GM19455 (cell line): ENCODE data around the gene IQGAP2.
"Not testable (repeated sequence)": the region's sequence is repeated elsewhere in the genome, so short reads cannot be mapped to it uniquely, and the experiment has no call there.

Experiments used
- ATAC-seq: cut with Tn5 transposase; IDR thresholded peaks from one replicate; pipeline ENCODE4 v1.9.1; 2021; ENCODE audit not compliant: unreplicated experiment

Gene IQGAP2, protein sequence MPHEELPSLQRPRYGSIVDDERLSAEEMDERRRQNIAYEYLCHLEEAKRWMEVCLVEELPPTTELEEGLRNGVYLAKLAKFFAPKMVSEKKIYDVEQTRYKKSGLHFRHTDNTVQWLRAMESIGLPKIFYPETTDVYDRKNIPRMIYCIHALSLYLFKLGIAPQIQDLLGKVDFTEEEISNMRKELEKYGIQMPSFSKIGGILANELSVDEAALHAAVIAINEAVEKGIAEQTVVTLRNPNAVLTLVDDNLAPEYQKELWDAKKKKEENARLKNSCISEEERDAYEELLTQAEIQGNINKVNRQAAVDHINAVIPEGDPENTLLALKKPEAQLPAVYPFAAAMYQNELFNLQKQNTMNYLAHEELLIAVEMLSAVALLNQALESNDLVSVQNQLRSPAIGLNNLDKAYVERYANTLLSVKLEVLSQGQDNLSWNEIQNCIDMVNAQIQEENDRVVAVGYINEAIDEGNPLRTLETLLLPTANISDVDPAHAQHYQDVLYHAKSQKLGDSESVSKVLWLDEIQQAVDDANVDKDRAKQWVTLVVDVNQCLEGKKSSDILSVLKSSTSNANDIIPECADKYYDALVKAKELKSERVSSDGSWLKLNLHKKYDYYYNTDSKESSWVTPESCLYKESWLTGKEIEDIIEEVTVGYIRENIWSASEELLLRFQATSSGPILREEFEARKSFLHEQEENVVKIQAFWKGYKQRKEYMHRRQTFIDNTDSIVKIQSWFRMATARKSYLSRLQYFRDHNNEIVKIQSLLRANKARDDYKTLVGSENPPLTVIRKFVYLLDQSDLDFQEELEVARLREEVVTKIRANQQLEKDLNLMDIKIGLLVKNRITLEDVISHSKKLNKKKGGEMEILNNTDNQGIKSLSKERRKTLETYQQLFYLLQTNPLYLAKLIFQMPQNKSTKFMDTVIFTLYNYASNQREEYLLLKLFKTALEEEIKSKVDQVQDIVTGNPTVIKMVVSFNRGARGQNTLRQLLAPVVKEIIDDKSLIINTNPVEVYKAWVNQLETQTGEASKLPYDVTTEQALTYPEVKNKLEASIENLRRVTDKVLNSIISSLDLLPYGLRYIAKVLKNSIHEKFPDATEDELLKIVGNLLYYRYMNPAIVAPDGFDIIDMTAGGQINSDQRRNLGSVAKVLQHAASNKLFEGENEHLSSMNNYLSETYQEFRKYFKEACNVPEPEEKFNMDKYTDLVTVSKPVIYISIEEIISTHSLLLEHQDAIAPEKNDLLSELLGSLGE (N-terminal part only)

DNA sequence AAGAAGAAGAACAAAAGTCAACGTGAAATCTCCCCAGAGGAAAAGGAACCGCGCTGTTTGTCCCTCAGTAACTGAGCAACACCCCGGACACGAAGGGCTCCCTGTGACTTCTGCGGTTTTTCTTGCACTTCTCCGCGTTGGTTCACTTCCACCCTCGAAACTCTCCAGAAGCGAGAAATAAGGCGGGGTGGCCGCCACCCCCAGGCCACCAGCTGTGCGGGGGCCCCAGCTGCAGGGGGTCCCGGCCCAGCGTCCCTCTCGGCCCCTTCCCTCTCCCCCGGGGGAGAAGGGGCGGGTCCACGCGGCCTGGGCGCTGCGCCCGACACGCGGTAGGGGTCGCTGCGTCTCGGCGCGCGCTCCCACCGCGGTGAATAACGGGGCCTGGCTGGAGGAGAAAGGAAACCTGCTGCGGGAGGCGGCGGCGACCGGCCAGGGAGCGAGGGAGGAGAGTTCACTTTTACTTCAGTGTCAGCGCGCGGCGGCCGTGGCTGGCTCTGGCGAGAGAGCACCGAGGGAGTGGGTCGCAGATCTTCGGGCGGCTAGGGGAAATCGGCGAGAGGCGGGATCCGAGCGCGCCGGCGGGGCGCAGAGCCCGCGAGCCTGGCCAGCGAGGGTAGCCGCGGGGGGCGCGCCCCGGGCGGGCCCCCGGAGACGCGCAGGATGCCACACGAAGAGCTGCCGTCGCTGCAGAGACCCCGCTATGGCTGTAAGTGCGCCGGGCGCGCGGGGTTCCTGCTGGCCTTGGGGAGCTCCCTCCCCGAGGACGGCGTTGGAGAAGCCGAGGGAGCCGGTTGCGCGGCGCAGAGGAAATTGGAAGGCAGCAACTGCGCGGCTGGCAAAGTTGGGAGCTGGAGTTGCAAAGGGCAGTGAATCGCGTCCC lies at the start of gene IQGAP2:
TSS of gene IQGAP2 (plus strand) at position 400 of the 880 bp plus-strand sequence. CDS start at position 661, 261 bp downstream.
- peak; percentile 52 for ATAC-seq

DNA sequence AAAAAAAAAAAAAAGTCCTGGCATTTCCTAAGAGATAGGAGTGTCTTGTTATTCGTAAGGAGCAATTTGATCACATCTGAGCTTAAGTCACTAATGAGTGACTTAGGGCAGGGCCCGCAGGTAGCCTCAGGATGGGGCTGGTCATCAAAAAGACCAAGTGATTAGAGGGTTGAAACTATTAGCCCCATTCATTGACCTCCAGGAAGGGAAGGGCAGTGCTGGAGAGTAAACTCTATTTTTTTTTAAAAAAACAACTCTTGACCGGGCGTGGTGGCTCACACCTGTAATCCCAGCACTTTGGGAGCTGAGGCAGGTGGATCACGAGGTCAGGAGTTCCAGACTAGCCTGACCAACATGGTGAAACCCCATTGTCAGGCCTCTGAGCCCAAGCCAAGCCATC lies 46.2 kb upstream of the IQGAP2 start:
- ATAC-seq = no peak

DNA sequence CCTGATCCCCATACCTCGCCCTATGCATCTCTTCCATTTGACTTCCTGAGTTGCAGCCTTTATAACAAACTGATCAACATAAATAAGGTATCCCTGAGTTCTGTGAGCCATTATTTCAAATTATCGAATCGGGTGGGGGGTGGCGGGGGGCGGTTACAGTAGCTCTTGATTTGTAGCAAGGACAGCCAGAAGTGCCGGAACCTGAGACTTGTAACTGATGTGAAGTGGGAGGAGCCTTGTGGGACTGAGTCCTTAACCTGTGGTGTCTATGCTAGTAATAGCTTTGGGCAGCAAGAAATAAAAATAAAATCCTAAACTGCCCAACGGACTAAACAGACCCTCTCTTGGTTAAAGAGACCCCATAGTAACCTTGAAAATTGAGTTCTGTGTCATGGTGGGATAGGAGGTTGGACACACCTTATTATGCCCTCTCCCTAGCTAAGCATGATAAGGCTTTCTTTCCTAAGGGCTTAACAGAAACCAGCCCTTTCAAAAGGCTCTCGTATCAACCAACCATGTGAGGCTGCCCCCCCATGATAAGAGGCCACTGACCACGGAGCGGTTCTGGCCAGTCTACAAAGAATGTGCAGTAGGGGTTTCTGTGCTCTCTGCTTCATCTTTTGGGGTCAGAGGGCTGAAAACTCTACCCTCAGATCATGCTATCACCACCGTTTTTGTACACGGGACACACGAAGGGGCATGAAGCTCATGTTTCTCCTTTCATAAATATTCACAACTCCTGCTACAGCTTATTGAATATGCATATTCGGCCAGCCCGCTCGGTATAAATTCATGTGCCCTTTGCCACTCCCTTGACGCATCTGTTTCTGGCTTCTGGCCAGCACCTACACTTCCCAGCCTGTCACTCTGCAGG lies 39.5 kb upstream of the IQGAP2 start:
- ATAC-seq = no peak

DNA sequence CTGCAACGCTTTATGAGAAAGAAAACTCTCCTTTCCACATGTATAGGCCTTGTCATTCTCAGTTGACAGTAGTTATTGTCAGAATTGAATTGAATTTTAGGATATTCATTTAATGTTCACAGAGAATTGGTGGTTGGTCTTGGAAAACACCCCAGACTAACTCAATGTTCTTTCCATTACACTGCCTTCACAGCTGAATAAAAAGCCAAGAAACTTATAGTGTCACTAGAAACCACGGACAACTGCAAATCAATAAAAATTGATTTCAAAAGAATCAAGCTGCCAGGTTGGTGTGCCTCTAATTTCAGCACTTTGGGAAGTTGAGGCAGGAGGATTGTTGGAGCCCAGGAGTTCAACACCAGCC lies 38.9 kb upstream of the IQGAP2 start:
- no peak for ATAC-seq

DNA sequence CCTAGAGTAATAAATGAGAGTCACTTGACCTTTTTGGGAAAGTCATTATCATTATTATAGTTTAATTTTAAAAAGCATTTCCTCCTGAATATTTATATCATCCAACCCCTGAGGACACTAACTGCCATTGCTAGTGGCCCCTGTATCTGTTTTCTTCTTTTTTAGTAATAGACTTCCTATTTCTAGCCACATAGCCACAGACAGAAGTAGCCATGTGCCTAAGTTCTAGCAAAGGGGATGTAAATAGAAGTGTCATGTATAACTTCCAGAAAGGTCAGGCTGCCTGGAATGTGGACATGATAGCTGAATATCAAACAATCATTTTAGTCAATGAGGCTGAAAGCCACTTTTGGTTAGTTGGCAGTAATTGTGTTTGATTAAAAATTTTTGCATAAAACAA lies 37.5 kb upstream of the IQGAP2 start:
- no peak for ATAC-seq

DNA sequence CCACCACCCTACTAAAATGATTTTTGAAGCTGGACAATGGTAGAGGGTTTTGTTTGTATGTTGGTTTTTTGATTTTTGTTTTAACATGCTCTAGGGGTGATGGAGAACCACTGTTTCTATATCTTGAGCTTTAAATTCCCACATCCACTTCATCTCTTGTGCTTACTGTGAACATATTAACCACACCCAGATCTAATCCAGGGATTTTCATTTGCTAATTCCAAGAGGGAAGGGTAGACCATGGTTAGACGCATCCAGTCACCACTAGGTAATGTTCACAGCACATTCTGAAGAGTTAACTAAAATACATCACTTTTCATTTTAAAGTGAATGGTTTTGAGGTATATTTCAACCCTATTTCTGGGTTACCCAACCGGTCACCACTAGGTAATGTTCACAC lies 36.5 kb upstream of the IQGAP2 start:
- no peak for ATAC-seq

DNA sequence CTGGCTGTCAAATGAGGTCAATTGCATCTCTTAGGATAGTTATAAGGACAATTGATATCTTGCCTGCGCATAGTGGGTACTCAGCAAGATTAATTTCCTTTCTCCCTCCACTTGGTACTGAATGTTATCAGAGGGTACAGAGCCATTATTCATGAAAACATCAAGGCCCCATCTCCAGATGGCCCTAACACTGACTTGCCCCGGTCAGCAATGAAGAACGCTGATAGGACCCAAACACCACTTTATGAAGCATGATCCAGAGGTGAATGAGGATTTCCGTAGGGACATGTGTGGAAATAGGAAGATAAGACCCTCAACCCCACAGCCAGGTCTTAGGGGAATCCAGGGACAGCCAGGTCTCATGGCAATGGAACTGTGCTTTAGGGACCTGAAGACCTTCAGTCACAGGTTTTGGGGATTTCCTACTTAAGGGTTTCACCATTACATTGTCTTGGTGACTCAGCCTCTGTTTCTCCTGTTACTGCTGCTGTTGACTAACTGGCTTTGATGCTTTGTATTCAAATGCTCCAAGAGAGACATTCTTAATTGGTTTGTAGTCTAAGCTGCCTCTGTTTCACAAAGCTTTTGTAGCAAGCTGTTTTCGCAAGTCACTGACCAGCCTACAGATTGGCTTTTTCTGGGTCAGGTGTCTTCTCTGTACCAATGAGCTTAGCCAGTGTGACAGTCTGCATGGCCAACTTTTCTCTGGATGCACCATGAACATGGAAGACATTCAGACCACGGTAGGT lies 35.3 kb upstream of the IQGAP2 start:
- no peak for ATAC-seq

DNA sequence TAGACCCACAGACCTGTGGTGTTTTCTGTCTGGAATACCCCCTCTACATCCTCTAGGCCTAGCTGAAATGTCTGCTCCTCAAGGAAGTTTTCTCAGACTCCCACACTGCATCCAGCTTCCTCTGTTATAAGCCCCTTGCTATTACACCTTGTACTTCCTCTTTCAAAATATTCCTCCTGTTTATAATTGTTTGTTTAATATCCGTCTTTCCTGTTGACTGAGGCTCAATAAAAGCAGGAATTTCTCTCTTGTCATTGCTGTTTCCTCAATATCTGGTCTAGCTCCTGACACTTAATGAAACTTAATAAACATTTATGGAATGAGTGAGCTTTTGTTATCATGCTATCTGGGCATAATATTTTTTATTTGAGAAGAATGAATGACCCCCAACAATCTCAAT lies 34.1 kb upstream of the IQGAP2 start:
- no peak for ATAC-seq

DNA sequence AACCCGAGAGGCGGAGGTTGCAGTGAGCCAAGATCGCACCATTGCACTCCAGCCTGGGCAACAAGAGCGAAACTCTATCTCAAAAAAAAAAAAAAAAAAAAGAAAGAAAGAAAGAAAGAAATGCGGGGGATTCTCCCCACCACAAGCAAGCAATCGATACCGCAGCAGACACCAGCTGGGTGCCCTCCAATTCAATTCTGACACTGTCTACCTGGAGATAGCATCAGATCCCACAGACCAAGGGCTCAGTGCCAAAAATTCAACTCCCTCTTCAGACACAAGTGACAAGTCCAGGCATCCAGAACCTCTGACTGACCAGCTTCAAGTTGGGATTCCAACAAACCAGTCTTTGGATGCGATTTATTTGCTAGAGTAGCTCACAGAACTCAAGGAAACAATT lies 33.4 kb upstream of the IQGAP2 start:
- ATAC-seq = not testable (repeated sequence)

DNA sequence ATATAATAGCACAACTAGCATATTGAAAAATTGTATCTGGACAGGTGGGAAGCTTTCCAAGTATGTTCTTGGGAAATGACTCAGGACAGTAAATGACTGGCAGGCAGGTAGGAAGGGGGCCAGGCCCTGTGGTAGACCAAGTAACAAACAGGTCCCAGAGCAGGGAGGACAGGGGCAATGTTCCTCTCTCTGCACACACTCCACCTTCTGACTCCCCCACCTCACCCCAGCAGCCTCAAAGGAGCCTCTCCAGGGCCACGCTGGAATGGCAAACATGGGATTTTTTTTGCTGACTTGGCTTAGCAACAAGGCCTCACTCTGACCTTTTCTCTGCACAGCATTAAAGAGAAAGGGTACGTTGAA lies 31.1 kb upstream of the IQGAP2 start:
- ATAC-seq = no peak

DNA sequence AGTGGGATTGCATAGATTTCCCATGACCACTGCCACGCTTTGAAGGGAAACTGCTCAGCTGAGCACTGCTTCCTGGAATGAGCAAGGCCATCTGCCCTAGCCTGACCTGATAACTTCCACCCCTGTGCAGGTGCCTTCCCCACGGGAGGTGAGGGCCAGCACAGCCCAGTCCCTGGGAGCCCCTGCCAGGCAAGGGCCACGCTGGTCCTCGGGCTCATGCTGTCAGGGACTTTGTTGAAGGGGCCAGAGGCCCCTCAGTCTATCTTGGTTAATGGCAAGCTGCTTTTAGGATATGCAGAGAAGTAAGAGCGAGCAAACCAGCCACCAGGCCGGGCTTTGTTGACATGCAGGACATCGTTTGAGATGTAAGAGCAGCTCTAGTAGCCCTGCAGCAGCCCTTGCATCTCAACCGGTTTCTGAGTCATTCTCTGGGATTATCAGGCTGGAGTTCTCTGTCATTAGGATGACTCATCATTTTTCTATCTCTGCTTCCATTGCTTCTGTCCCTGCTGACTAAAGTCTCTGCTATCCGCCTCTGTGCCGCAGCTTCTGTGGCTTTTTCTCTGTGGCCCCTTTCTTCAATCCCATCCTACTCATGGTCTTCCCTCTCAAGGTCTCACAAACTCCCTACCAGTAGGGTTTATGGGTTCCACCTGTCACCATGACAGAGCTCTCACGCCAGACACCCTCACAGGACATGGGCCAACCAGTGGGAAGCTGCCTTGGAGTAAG lies 30.6 kb upstream of the IQGAP2 start:
- ATAC-seq = no peak

DNA sequence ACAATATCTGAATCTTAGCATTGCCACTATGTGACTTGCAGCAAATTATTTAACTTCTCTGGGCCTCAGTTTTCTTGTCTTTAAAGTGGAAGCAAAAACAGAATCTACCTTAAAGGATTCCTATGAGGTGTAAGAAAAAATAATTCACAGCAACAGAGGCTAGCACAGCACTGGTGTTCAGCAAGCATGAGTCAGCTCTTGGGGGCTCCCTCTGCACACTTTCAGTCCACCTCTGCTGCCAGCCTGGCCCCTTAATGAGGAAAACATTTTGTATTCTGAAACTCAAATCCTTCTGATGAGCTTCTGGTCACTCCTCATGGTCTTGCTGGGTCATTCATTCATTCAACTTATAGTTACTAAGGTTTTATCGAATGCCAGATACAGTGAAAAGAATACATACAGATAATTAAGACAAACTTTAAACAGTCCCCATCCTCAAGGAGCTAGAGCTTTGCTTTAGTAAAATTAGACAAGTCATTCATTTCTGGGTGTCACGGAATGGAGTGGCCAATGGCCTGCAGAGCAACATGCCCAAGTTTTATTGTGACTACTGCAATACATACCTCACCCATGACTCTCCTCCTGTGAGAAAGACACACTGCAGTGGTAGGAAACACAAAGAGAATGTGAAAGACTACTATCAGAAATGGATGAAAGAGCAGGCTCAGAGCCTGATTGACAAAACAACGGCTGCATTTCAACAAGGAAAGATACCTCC lies 26.8 kb upstream of the IQGAP2 start:
- no peak for ATAC-seq

DNA sequence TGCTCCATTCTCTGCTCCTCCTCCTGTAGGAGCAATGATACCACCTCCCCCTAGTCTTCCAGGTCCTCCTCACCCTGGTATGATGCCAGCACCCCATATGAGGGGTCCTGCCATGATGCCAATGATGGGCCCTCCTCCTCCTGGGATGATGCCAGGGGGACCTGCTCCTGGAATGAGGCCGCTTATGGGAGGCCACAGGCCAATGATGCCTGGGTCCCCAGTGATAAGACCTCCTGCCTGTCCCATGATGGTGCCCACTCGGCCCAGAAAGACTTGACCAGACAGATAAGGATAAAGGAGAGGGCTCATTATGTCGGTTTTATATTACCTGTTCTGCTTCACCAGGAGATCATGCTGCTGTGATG lies 26.2 kb upstream of the IQGAP2 start:
- no peak for ATAC-seq

DNA sequence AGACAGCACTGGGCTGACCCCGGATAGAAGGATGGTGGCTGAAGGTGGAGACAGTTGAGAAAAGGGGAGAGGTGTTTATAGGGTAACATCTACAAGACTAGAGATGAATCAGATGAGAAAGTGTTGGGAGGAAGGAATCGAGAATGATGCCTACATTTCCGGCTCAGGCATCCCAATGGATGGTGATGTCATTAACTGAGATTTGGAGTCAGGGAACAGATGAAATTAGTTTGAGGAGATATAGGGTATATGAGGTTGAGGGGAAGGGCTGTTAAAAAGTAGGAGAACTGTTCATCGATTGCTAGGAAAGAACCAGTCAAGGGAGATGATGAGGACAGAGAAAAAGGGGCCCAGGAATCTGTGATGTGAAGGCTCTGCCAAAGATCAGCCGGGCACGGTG lies 24.7 kb upstream of the IQGAP2 start:
- ATAC-seq = no peak

DNA sequence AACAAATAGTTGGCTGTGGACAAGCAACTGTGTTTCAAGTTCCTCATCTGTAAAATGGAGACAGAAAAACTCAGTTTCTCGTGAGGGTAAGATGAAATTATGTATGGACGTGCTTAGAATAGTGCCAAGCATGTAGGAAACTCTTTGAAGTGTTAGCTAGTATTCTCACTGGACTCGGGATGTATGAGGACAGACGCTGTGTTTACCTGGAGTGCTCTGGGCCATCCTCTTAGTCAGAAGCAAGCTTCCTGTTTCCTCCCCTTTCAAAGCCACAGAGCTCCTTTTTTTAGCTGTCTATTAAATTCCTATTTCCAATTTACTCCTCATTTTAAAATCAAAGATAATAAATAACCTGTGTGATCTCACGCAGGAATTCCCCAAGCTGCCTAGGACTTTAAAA lies 23.8 kb upstream of the IQGAP2 start:
- no peak for ATAC-seq

DNA sequence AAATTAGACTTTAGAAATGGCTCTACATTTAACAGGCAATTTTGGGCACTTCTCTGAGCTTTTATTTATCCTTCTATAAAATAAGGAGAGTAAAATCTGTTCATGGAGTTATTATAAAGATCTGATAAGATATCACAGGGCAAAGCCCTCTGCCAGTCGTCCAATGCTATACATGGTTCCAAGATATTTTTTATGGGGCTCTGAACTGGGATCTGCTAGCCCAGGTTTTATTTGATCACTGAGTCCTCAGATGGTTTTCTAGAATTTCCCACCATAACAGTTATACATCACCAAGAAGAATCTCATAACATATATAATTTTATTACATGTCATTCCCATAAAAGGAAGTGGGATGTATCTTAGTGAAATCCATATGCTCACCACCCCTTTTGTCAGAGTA lies 23.2 kb upstream of the IQGAP2 start:
- no peak for ATAC-seq

DNA sequence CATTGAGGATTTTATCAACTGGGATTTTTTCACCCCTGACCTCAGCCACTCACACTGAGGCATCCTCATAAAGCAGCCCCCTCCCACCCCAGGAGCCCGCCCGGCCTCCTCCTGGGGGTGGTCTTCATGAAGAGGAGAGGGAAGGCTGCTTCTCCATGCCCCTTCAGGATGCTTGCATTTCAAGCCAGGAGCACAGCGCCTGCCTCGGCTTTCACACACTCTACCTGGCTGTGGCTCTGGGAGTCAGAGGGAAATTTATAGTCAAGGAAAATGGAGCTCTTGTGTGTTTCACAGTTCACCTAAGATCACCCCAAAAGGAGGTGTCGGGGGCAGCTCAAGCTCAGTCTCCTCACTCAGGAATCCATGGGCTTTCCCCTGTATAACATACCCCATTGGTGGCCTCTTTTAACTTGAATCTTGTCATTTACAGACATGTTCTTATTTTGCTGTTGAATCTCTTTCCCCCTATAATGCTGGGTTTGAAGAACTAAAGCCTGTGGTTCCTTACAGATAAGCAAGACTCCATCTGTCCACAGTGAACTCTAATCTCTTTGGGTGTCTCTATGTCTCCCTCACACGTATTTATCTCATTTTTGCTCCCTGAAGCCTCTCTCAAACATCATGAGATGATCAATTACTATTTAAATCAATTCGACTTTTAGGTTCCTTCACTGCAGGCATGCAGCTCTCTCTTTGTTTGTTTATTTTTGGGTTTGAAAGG lies 22.6 kb upstream of the IQGAP2 start:
- no peak for ATAC-seq
